HepG2 (cell line): ENCODE results near the gene ATP6V1C2. TPM values are rescaled to one million over a fixed set of nuclear protein-coding genes. Genes with fewer than 3 reads are reported as not detected.
A peak's percentile ranks its signal among the peaks of the same experiment; 100 is the strongest.

ENCODE experiments used
- ADNP ChIP-seq: sonication (generic); formaldehyde crosslinking; IDR thresholded peaks from 2 replicates; pipeline ENCODE4 v1.4.0; 2020; ENCODE audit warnings: missing genetic modification reagents
- CSRNP1 ChIP-seq: sonication (generic); formaldehyde crosslinking; IDR thresholded peaks from 2 replicates; pipeline ENCODE4 v1.8.1; 2023; ENCODE audit warnings: mild to moderate bottlenecking, missing genetic modification reagents
- GATA4 ChIP-seq: sonication (generic); IDR thresholded peaks from 2 replicates; pipeline ENCODE4 v1.6.1; 2016; ENCODE audit warnings: antibody characterized with exemption, low read depth, borderline replicate concordance
- GRHL1 ChIP-seq: sonication (generic); formaldehyde crosslinking; conservative IDR thresholded peaks from 2 replicates; pipeline ENCODE4 v1.8.0; 2022; ENCODE audit warnings: missing genetic modification reagents
- HMG20B ChIP-seq: conservative IDR thresholded peaks from 2 replicates; pipeline ENCODE4 v1.6.1; 2016; ENCODE audit warnings: missing genetic modification reagents, missing compliant biosample characterization
- KMT2A ChIP-seq: sonication (generic); formaldehyde crosslinking; IDR thresholded peaks from 2 replicates; pipeline ENCODE4 v1.4.0; 2020; ENCODE audit warnings: missing genetic modification reagents
- MIER2 ChIP-seq: IDR thresholded peaks from 2 replicates; pipeline ENCODE4 v1.6.1; 2016; ENCODE audit warnings: missing biosample characterization, missing genetic modification reagents
- NCOR1 ChIP-seq: fragments of 200-600 bp; sonication (generic); IDR thresholded peaks from 2 replicates; pipeline ENCODE4 v1.7.0; 2017; ENCODE audit warnings: antibody characterized with exemption, low read length, borderline replicate concordance
- NFRKB ChIP-seq: fragments of 450-650 bp; IDR thresholded peaks from 2 replicates; pipeline ENCODE4 v1.6.1; 2017
- POGZ ChIP-seq: sonication (generic); formaldehyde crosslinking; IDR thresholded peaks from 2 replicates; pipeline ENCODE4 v1.4.0; 2020; ENCODE audit warnings: mild to moderate bottlenecking, missing genetic modification reagents
- PPARG ChIP-seq: conservative IDR thresholded peaks from 2 replicates; pipeline ENCODE4 v1.6.1; 2016; ENCODE audit warnings: missing biosample characterization, missing genetic modification reagents
- SKIL ChIP-seq: sonication (generic); formaldehyde crosslinking; IDR thresholded peaks from 2 replicates; pipeline ENCODE4 v1.8.0; 2022; ENCODE audit warnings: missing genetic modification reagents, mild to moderate bottlenecking, moderate library complexity, borderline replicate concordance
- SNAPC2 ChIP-seq: sonication (generic); formaldehyde crosslinking; IDR thresholded peaks from 2 replicates; pipeline ENCODE4 v1.8.1; 2022; ENCODE audit warnings: mild to moderate bottlenecking, missing genetic modification reagents
- UBTF ChIP-seq: sonication (generic); formaldehyde crosslinking; IDR thresholded peaks from 2 replicates; pipeline ENCODE4 v1.4.0; 2020; ENCODE audit warnings: mild to moderate bottlenecking, missing genetic modification reagents
- ZBTB25 ChIP-seq: IDR thresholded peaks from 2 replicates; pipeline ENCODE4 v1.6.1; 2018; ENCODE audit warnings: missing genetic modification reagents
- ZHX1 ChIP-seq: sonication (generic); formaldehyde crosslinking; IDR thresholded peaks from 2 replicates; pipeline ENCODE4 v1.8.1; 2022; ENCODE audit warnings: low read depth, mild to moderate bottlenecking, missing genetic modification reagents
- ZNF468 ChIP-seq: sonication (generic); formaldehyde crosslinking; IDR thresholded peaks from 2 replicates; pipeline ENCODE4 v1.8.0; 2022; ENCODE audit warnings: mild to moderate bottlenecking, moderate library complexity, missing genetic modification reagents
- ZSCAN30 ChIP-seq: sonication (generic); formaldehyde crosslinking; IDR thresholded peaks from 2 replicates; pipeline ENCODE4 v1.5.0; 2020; ENCODE audit warnings: mild to moderate bottlenecking, missing genetic modification reagents
- polyA plus RNA-seq, 8 experiments: library from polyadenylated mRNA; depleted of rRNA in 3 of 8; stranded (reverse) in 7 of 8; unstranded in 1 of 8; fragments of >200 nt; fragmentation: Illumina TruSeq in 4 of 8; extraction: Trizol in 4 of 8; gene quantifications; 2 replicates each; pipeline versions ENCODE4 v1.2.1 to v1.2.3, GENCODE V29; 2011 to 2016; ENCODE audit warnings: low read depth in 4 of 8, missing spikeins in 1 of 8, mixed read lengths in 1 of 8; ENCODE audit not compliant: insufficient read depth in 1 of 8
- total RNA-seq, 5 experiments: library from RNA; depleted of rRNA; stranded (reverse); fragments of >200 nt; fragmentation: Illumina TruSeq; extraction: Trizol; gene quantifications; 2 replicates each; pipeline ENCODE4 v1.2.3, GENCODE V29; 2016; ENCODE audit warnings: low read depth in 1 of 5

ATP6V1C2 gene
- total and polyA plus RNA-seq, 2 of the 13 experiments (the other 11 are each of a cell fraction or from before 2014, with no cell fraction given), result 0.04 to 0.29 TPM

- TF ChIP-seq UBTF (CRISPR knock-in tag) (peak; percentile 51; the same call in 1 of the 2 replicates), ZBTB25 (CRISPR knock-in tag) (no peak), NFRKB (no peak), ZNF468 (CRISPR knock-in tag) (no peak), GATA4 (no peak), GRHL1 (CRISPR knock-in tag) (no peak), POGZ (0 out of 2 replicates have a peak, but pooled peaks have one; percentile 13), SNAPC2 (CRISPR knock-in tag) (no peak), MIER2 (CRISPR knock-in tag) (no peak), NCOR1 (no peak), KMT2A (CRISPR knock-in tag) (no peak), HMG20B (CRISPR knock-in tag) (no peak), SKIL (CRISPR knock-in tag) (no peak), ZSCAN30 (no peak), PPARG (no peak), ZHX1 (no peak), CSRNP1 (CRISPR knock-in tag) (no peak), ADNP (no peak)
These were observed 93.3 kb downstream of the ATP6V1C2 start (continued) for GRCh38 chr2:10814571-10815331.
